IPS DF 6.9 (cell line): ENCODE results near the gene ZC3H12D.

Experiments used
- DNase-seq: peaks from one replicate; pipeline ENCODE4 v3.0.0-alpha.2; 2013; ENCODE audit warnings: low read depth, low spot score
- H3K27ac ChIP-seq: one replicate; pipeline ENCODE4 v1.5.1; 2013; ENCODE audit warnings: low read length, control low read depth
- H3K27me3 ChIP-seq: 2 replicates; pipeline ENCODE4 v1.6.1; 2013; ENCODE audit warnings: mild to moderate bottlenecking, low read length; ENCODE audit not compliant: control insufficient read depth, insufficient read depth
- H3K36me3 ChIP-seq: 2 replicates; pipeline ENCODE4 v1.6.1; 2013; ENCODE audit warnings: low read length; ENCODE audit not compliant: control insufficient read depth, insufficient read depth
- H3K4me1 ChIP-seq: 2 replicates; pipeline ENCODE4 v1.6.1; 2013; ENCODE audit warnings: low read length; ENCODE audit not compliant: control insufficient read depth, insufficient read depth
- H3K4me3 ChIP-seq: 2 replicates; pipeline ENCODE4 v1.5.1; 2013; ENCODE audit warnings: mild to moderate bottlenecking, low read length
- H3K9me3 ChIP-seq: 2 replicates; pipeline ENCODE4 v1.6.1; 2013; ENCODE audit warnings: low read length, inconsistent platforms; ENCODE audit not compliant: control insufficient read depth, insufficient read depth
- WGBS: extraction: QIAGEN DNeasy Blood & Tissue Kit; methylation state at CpG from one replicate; pipeline ENCODE4 v1.1.7; 2013; ENCODE audit warnings: mixed read lengths, missing lambda C conversion rate; ENCODE audit not compliant: insufficient read length, insufficient coverage; 5-methylcytosine and 5-hydroxymethylcytosine counted together

Gene ZC3H12D

DNA sequence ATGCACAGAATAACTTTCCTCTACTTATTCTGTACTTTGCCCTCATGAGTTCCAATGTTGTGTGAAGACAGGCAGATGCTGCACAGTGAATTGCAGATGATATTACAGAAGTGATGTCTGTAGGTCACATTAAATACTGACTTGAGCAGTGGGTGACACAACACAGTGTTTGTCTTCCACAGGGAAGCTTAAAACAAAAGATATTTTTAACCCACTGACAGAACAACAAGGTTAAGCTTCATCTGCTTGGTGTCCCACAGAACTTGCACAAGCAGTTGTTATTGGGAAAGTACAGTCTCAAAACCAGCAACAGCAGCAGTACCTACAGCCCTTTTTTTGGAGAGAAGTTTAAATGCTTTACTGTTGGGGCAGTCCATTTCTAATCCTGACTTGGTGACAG, 74.3 kb downstream of the ZC3H12D start:
- Histone ChIP-seq H3K27me3 (no peaks in the 10 kb centered on the region), H3K4me3 (no peak overlapping the region), H3K27ac (no peak overlapping the region), H3K4me1 (no peaks in the 10 kb centered on the region), H3K36me3 (peaks cover 6% of the 10 kb centered on the region; the same call in 1 of the 2 replicates), H3K9me3 (no peaks in the 10 kb centered on the region)
- no peak for DNase-seq

DNA sequence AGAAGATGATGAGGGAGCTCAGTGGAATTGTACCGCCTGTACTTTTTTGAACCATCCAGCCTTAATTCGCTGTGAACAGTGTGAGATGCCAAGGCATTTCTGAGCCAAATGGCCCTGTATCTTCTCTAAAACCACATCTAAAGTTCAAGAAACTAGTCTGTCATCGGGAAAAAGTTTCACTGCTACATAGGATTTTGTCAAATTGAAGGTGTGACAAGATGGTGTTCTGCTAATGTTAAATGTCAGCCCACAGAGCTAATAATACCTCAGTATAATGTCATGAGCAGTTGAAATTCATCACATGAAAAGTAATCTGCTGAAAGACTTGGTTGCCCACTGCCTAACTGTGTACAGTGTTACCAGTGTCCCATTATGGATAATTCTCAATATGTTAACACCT, 75.2 kb downstream of the ZC3H12D start:
- no peak for DNase-seq
- WGBS: no CpG with 5 or more reads among the region's 3 CpGs
- Histone ChIP-seq H3K4me3 (no peak overlapping the region), H3K9me3 (no peaks in the 10 kb centered on the region), H3K27ac (no peak overlapping the region), H3K27me3 (no peaks in the 10 kb centered on the region), H3K4me1 (no peaks in the 10 kb centered on the region), H3K36me3 (peaks cover 6% of the 10 kb centered on the region; the same call in 1 of the 2 replicates)

DNA sequence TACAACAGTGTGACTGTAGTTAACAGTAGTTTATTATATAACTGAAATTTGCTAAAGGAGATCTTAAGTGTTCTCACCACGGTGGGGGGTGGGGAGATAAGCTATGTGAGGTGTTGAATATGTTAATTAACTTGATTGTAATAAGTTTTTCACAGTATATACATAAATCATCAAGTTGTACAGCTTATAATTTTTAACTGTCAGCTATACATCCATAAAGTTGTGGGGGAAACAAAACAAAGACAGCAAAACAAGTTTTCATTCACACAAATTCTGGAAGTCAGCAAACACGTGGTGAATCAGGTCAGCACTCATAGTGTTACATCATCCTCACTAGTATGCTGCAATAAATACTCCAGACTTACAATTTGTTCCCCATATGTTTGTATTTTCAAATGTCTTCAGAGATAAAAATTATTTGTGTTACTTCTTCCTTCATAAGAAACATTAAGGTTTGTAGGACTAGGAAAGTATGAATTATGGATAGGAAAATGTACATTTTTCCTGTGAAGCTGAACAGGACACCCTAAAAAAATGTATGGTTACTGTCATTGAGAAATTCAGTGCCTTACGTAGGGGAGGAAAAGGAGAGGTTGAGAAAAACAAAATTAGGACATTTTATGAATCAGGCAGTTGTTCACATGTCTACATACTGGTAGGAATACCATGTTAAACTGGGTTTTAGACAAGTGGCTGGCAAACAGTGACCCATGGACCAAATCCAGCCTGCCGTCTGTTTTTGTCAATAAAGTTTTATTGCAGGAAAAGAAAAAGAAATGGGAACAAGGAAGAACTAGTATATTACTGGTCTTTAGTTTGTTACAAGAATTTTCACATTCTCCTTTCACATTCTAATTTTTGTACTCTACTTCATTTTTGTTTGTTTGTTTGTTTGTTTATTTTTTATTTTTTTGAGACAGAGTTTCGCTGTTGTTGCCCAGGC, 78.7 kb downstream of the ZC3H12D start:
- Histone ChIP-seq H3K4me1 (no peaks in the 10 kb centered on the region), H3K4me3 (no peak overlapping the region), H3K27ac (no peak overlapping the region), H3K9me3 (no peaks in the 10 kb centered on the region), H3K27me3 (no peaks in the 10 kb centered on the region), H3K36me3 (peaks cover 6% of the 10 kb centered on the region; the same call in 1 of the 2 replicates)
- no CpG with 5 or more reads among the region's 5 CpGs for WGBS
- no peak for DNase-seq

DNA sequence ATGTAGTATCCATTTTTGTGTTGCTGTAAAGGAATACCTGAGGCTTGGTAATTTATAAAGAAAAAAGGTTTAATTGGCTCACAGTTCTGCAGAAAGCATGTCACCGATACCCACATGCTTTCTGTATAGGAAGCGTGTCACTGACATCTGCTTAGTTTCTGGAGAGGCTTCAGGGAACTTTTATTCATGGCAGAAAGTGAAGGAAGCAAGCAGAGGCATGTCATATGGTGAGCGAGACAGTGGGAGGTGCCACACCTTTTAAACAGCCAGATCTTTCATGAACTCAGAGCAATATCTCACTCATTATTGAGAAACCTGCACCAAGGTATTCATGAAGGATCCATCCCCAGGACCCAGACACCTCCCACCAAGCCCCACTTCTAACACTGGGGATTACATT, 81.3 kb downstream of the ZC3H12D start:
- H3K4me1 ChIP-seq: no peaks in the 10 kb centered on the region
- no CpG with 5 or more reads among the region's 3 CpGs for WGBS

DNA sequence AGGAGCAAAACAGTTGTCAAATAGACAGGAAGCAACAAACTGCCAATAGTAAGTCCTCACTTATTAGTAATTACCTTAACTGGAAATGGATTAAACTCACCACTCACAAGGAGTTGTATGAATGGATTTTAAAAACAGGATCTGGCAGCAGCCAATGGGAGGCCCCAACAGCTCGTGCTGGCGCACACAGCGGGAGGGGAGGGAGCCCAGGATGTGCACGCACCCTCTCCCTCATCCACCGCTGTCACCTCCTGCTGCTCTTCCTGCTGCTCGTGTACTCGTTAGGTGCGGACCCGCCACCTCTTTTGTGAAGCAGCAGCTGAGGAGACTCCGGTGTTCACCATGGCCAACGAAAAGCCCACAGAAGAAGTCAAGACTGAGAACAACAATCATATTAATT, 84.8 kb downstream of the ZC3H12D start, which contains the start of gene SUMO4:
Gene SUMO4, plus strand, starts transcription at position 213 of the 400 bp plus-strand sequence. Its CDS starts 130 bp downstream, at position 343.
- DNase-seq: no peak
- Histone ChIP-seq H3K4me3 (no peak within 1 kb of the TSS), H3K36me3 (peaks cover 6% of the 10 kb centered on the region; the same call in 1 of the 2 replicates), H3K27me3 (no peaks in the 10 kb centered on the region), H3K27ac (no peak within 1 kb of the TSS), H3K4me1 (no peaks in the 10 kb centered on the region), H3K9me3 (no peaks in the 10 kb centered on the region)
- no CpG with 5 or more reads among the region's 11 CpGs for WGBS

More for the DNA sequence above, 81.3 kb downstream of the ZC3H12D start:
- no peak for DNase-seq
- H3K27me3 ChIP-seq: no peaks in the 10 kb centered on the region
- no peak overlapping the region for H3K4me3 ChIP-seq
- H3K36me3 ChIP-seq: peaks cover 6% of the 10 kb centered on the region; the same call in 1 of the 2 replicates
- no peaks in the 10 kb centered on the region for H3K9me3 ChIP-seq
- H3K27ac ChIP-seq: no peak overlapping the region

DNA sequence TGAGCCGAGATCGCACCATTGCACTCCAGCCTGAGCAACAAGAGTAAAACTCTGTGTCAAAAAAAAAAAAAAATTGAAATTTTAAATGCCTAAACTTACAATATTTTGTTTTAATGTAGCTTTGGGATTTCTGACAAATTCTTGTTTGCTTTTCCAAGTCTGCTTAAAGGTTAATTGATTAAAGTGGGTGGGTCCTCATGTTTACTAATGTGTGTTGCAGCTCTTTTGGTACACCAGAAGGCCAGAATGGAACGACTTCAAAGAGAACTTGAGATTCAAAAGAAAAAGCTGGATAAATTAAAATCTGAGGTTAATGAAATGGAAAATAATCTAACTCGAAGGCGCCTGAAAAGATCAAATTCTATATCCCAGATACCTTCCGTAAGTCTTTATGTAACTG, 87.4 kb downstream of the ZC3H12D start:
- H3K36me3 ChIP-seq: peaks cover 6% of the 10 kb centered on the region; the same call in 1 of the 2 replicates

More for the DNA sequence above, 87.4 kb downstream of the ZC3H12D start:
- no peaks in the 10 kb centered on the region for H3K27me3 ChIP-seq
- no CpG with 5 or more reads among the region's 6 CpGs for WGBS
- no peak overlapping the region for H3K4me3 ChIP-seq
- no peak overlapping the region for H3K27ac ChIP-seq
- no peaks in the 10 kb centered on the region for H3K4me1 ChIP-seq
- no peaks in the 10 kb centered on the region for H3K9me3 ChIP-seq
- DNase-seq: no peak
